Measurements from ENCODE around the gene CFLAR.

DNA sequence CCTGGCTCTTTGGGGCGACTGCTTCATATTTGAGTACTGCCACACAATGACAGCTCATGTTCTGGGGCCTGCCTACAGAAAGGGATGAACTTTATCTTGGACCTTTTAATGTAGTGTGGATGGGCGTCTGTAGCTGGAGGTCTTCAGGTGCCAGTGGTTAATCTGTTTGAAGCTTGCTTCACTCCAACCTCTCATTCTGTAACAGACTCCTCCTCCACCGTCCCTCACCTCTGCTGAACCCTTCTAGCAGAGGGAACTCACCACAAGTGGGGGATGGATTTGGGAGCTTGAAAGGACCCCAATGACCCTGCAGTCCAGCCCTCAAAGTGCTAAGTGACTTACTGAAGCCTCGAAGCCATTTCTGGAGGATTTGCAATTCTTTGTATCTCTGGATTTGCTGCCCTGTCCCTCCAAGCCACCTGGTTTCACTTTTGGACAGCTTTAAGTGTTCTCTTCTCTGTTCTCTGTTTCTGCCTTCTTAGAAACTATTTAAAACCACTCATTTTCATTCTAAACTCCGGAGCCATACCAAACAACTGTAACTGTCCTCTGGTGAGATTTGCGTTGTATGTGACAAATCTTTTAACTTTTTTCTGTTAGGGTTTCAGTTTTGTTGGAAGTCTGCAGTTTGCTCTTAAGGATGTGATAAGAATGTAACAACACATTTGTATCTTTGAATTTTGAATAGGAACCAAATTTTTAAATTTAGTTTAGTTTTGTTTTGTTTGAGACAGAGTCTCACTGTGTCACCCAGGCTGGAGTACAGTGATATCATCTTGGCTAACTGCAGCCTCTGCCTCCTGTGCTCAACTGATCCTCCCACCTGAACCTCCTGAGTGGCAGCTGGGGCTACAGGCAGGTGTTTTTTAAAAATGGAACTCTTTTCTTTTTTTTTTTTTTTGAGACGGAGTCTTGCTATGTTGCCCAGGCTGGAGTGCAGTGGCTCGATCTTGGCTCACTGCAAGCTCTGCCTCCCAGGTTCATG, 107.4 kb downstream of the CFLAR start:
- TF ChIP-seq CTCF (IDR thresholded peaks at IDR 0.05; ENCODE audit: insufficient read depth, low read length, poor library complexity, severe bottlenecking) (no peak), EZH2phosphoT487 (conservative IDR thresholded peaks at IDR 0.05; ENCODE audit: low read length) (no peak)
